ENCODE data around the gene GCHFR.

GRCh38 chr15:40747685-40748631 lies 15.9 kb upstream of the GCHFR start:
- no peak for TF ChIP-seq CTCF (IDR thresholded peaks at IDR 0.05)
- TF ChIP-seq POLR2A (IDR thresholded peaks at IDR 0.05): no peak

Data from Peyer's patch (tissue), 4 donors.